Gastrocnemius medialis (tissue), 4 donors: ENCODE measurements around the gene OXCT1. TPM values are rescaled to one million over a fixed set of nuclear protein-coding genes. Genes with fewer than 3 reads are reported as not detected.

ENCODE experiments used
- ATAC-seq, 2 donors: fragments of 150-250 bp; one replicate each; pipeline ENCODE4 v1.9.1; 2016
- DNase-seq, 2 donors: peaks; one replicate each; pipeline ENCODE4 v3.0.0-alpha.2; 2019
- H3K27ac ChIP-seq, 4 donors: fragments of 200-600 bp; sonication (generic); 1 replicate in 1 of 4; 2 replicates in 3 of 4; pipeline ENCODE4 v1.5.1; 2016 to 2018; ENCODE audit warnings: mild to moderate bottlenecking in 2 of 4, moderate library complexity in 1 of 4
- H3K27me3 ChIP-seq, 3 donors: fragments of 200-600 bp; sonication (generic) in 2 of 3; 1 replicate in 1 of 3; 2 replicates in 2 of 3; pipeline versions ENCODE4 v1.5.1 to v1.6.0; 2016 to 2019; ENCODE audit warnings: mild to moderate bottlenecking in 1 of 3, moderate library complexity in 1 of 3
- H3K36me3 ChIP-seq, 2 donors: fragments of 200-600 bp; sonication (generic) in 1 of 2; one replicate each; pipeline ENCODE4 v1.5.1; 2017 to 2018
- H3K4me1 ChIP-seq, 2 donors: fragments of 200-600 bp; sonication (generic) in 1 of 2; one replicate each; pipeline ENCODE4 v1.5.1; 2016 to 2017; ENCODE audit warnings: mild to moderate bottlenecking in 2 of 2
- H3K4me3 ChIP-seq, 4 donors: fragments of 200-600 bp; sonication (generic) in 3 of 4; 1 replicate in 1 of 4; 2 replicates in 3 of 4; pipeline ENCODE4 v1.5.1; 2016 to 2019; ENCODE audit warnings: mild to moderate bottlenecking in 2 of 4
- H3K9me3 ChIP-seq, 3 donors: fragments of 200-600 bp; sonication (generic) in 2 of 3; 1 replicate in 1 of 3; 2 replicates in 2 of 3; pipeline ENCODE4 v1.5.1; 2016 to 2019
- POLR2A ChIP-seq, 2 donors: fragments of 450-650 bp; IDR thresholded peaks; one replicate each; pipeline ENCODE4 v1.6.1; 2017; ENCODE audit warnings: antibody characterized with exemption in 2 of 2, mild to moderate bottlenecking in 2 of 2, moderate library complexity in 2 of 2
- in situ Hi-C, 4 donors: fragments of 200-750 bp; cut with MboI; loops; one replicate each; pipeline versions ENCODE4 v1.15.0 to v1.8.0; 2017; ENCODE audit warnings: low sequenced_read_pairs in 4 of 4
- intact Hi-C: fragments of 100-400 bp; cut with DNase I; formaldehyde crosslinking; loops from one replicate; pipeline ENCODE4 v1.15.1; 2023; ENCODE audit warnings: low total_unique reads
- total RNA-seq, 4 donors: library from RNA; depleted of rRNA; stranded (reverse); fragments of >200 nt; gene quantifications; one replicate each; pipeline versions ENCODE4 v1.1.0 to v1.2.3, GENCODE V29; 2016
- TF ChIP-seq, protein P1 (sequence below), 5 experiments: fragments of 450-650 bp in 3 of 5; fragments of 200-600 bp in 2 of 5; sonication (generic) in 2 of 5; IDR thresholded peaks in 4 of 5; conservative IDR thresholded peaks in 1 of 5; 1 replicate in 4 of 5; 2 replicates in 1 of 5; pipeline ENCODE4 v1.5.1; 2016 to 2019; ENCODE audit warnings: antibody characterized with exemption in 5 of 5, mild to moderate bottlenecking in 3 of 5, moderate library complexity in 3 of 5

The OXCT1 gene
- total RNA-seq, 4 donors from 2014 or later = 9.4 to 45.4 (median 20.5) TPM

DNA sequence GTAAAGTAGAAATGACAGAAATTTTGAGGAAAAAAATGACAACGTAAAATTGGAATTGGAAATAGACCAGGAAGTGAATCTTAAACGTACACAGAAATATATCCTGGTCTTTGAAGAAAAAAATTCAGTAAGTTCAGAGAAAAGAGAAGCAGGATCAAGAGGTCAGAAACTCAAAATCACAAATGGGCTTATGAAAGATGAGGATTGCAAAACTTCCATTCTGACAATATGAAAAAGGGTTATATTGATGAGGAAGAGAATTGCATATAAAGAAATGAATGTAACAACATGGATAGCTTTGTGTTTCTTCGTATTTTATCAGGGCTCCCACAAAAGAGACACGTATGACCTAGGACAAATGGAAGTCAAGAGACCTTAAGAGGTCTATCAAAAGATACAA lies 58.1 kb downstream of the OXCT1 start:
- H3K27me3 ChIP-seq = no peaks in the 10 kb centered on the region
- in situ Hi-C loops = no loop called here
- H3K4me1 ChIP-seq = no peaks in the 10 kb centered on the region
- H3K36me3 ChIP-seq = no peaks in the 10 kb centered on the region
- ATAC-seq (no peak), DNase-seq (no peak)
- no peak for TF ChIP-seq POLR2A (IDR thresholded peaks at IDR 0.05)
- TF ChIP-seq, protein P1, sequence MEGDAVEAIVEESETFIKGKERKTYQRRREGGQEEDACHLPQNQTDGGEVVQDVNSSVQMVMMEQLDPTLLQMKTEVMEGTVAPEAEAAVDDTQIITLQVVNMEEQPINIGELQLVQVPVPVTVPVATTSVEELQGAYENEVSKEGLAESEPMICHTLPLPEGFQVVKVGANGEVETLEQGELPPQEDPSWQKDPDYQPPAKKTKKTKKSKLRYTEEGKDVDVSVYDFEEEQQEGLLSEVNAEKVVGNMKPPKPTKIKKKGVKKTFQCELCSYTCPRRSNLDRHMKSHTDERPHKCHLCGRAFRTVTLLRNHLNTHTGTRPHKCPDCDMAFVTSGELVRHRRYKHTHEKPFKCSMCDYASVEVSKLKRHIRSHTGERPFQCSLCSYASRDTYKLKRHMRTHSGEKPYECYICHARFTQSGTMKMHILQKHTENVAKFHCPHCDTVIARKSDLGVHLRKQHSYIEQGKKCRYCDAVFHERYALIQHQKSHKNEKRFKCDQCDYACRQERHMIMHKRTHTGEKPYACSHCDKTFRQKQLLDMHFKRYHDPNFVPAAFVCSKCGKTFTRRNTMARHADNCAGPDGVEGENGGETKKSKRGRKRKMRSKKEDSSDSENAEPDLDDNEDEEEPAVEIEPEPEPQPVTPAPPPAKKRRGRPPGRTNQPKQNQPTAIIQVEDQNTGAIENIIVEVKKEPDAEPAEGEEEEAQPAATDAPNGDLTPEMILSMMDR (IDR thresholded peaks at IDR 0.05 in 4 of 5, conservative IDR thresholded peaks at IDR 0.05 in 1 of 5) = no peak
- intact Hi-C loops = no loop called here
- H3K4me3 ChIP-seq = no peak overlapping the region
- no peak overlapping the region for H3K27ac ChIP-seq
- no peaks in the 10 kb centered on the region for H3K9me3 ChIP-seq

DNA sequence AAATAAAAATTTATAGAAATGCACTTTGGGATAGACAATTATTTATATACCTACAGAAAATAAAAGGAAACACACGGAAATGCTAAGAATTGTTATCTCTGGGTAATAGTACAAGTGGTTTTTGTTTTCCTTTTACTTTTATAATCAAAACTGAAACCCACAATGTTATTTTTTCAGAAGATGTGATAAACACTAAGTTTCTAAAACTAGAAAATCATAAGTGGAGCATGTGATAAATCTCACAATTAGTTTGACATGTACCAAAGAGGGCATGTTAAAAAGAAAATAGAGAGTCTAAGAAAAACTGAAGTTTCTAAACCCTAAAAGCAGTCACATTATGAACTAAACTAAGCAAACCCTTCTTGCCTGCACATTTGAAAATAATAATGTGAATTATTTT lies 61.1 kb downstream of the OXCT1 start:
- TF ChIP-seq, protein P1 (IDR thresholded peaks at IDR 0.05 in 4 of 5, conservative IDR thresholded peaks at IDR 0.05 in 1 of 5) = no peak
- no peak for TF ChIP-seq POLR2A (IDR thresholded peaks at IDR 0.05)
- intact Hi-C loops = no loop called here
- in situ Hi-C loops = no loop called here
- no peak for DNase-seq
- Histone ChIP-seq H3K36me3 (no peaks in the 10 kb centered on the region), H3K27ac (no peak overlapping the region), H3K4me3 (no peak overlapping the region), H3K4me1 (no peaks in the 10 kb centered on the region), H3K9me3 (no peaks in the 10 kb centered on the region), H3K27me3 (no peaks in the 10 kb centered on the region)
- ATAC-seq = no peak

DNA sequence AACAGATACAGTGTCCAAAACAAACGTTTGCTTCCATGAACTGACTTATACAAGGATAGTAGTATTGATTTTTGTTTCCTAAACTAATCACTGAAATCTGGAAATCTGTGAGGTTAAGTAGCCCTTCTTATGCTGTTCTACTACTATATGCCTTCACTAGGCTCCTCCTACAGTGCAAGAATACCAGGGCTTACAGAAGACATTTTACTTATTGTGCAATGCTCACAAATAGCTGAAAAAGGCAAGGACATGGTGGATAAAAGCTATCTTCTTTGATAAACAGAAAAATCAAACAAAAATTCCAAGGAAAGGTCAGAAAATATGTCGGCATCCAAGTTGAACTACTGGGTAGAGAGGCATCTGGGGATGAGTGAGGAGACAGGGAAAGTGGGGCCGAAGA lies 61.9 kb downstream of the OXCT1 start:
- Histone ChIP-seq H3K27me3 (no peaks in the 10 kb centered on the region), H3K9me3 (no peaks in the 10 kb centered on the region), H3K4me3 (no peak overlapping the region), H3K36me3 (no peaks in the 10 kb centered on the region), H3K27ac (no peak overlapping the region), H3K4me1 (no peaks in the 10 kb centered on the region)
- no peak for DNase-seq
- intact Hi-C loops (no loop called here), in situ Hi-C loops (no loop called here)
- TF ChIP-seq, protein P1 (IDR thresholded peaks at IDR 0.05 in 4 of 5, conservative IDR thresholded peaks at IDR 0.05 in 1 of 5) = no peak
- TF ChIP-seq POLR2A (IDR thresholded peaks at IDR 0.05) = no peak
- no peak for ATAC-seq

DNA sequence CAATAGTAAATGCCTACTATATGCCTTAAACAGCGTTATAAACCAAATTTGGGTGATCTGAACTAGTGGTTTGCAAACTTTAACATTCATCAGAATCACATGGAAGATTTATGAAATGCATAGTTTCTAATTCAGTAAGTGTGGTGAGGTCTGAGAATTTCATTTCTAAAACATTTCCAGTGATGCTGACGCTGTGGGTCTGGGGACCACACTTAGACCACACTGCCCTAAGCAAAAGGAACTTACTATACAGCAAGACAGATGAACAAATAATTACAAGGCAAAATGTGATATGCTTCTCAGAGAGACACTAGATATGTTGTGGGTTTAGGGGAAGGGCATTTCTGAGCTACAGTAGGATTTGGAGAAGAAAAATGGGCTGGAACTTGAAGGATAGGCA lies 72.6 kb downstream of the OXCT1 start:
- DNase-seq (no peak), ATAC-seq (no peak)
- Histone ChIP-seq H3K4me3 (no peak overlapping the region), H3K36me3 (no peaks in the 10 kb centered on the region), H3K4me1 (peaks cover 10 to 18% of the 10 kb centered on the region in 2 donors), H3K27ac (no peak overlapping the region), H3K9me3 (no peaks in the 10 kb centered on the region), H3K27me3 (no peaks in the 10 kb centered on the region)
- intact Hi-C loops (no loop called here), in situ Hi-C loops (no loop called here)
- TF ChIP-seq, protein P1 (IDR thresholded peaks at IDR 0.05 in 4 of 5, conservative IDR thresholded peaks at IDR 0.05 in 1 of 5) = no peak
- no peak for TF ChIP-seq POLR2A (IDR thresholded peaks at IDR 0.05)

DNA sequence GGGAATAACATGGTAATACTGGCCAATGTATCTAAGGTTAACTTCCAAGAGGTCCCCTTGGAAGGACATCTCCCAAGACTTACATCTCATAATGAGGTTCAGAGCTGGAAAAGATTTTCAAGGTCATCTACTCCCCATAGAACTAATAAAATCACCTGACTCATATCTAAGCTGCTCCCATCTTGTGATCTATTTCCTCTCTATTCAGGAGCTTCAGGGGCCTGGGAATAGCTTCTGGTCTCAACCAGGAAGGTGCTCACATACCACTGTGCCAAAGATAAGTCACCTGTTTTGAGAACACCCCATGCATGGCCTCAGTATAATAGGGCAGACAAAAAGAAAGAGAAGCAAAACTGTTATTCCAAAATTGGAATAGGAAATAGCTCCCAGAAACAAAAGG lies 74.2 kb downstream of the OXCT1 start:
- in situ Hi-C loops (no loop called here), intact Hi-C loops (no loop called here)
- Histone ChIP-seq H3K27me3 (no peaks in the 10 kb centered on the region), H3K27ac (no peak overlapping the region), H3K36me3 (peaks cover 0 to 3% of the 10 kb centered on the region in 2 donors), H3K4me3 (no peak overlapping the region), H3K9me3 (no peaks in the 10 kb centered on the region), H3K4me1 (peaks cover 10 to 18% of the 10 kb centered on the region in 2 donors)
- no peak for DNase-seq
- no peak for ATAC-seq
- TF ChIP-seq POLR2A (IDR thresholded peaks at IDR 0.05) = no peak
- TF ChIP-seq, protein P1 (IDR thresholded peaks at IDR 0.05 in 4 of 5, conservative IDR thresholded peaks at IDR 0.05 in 1 of 5) = no peak
